ENCODE results near the gene TREH.

- TF ChIP-seq POLR2AphosphoS5 (IDR thresholded peaks at IDR 0.05; ENCODE audit: low read depth, low read length): no peak
- TF ChIP-seq POLR2A (IDR thresholded peaks at IDR 0.05; ENCODE audit: borderline replicate concordance, extremely low read depth, insufficient read depth, insufficient read length): no peak
- TF ChIP-seq CTCF (IDR thresholded peaks at IDR 0.05 in 2 of 3, conservative IDR thresholded peaks at IDR 0.05 in 1 of 3; ENCODE audit: borderline replicate concordance in 1 of 3, insufficient read depth in 1 of 3, low read depth in 2 of 3, low read length in 2 of 3): no peak
These were observed 42.7 kb downstream of the TREH start for GRCh38 chr11:118636569-118637290.
